Stimulated activated CD4-positive, alpha-beta T cell treated with anti-CD3 and anti-CD28 coated beads, TNF-alpha, amount 100 ng/mL, for 24 hours (primary cell): ENCODE results near the gene RND2.
"Not testable (repeated sequence)": the region's sequence is repeated elsewhere in the genome, so short reads cannot be mapped to it uniquely, and the experiment has no call there.

Experiments
- DNase-seq, 3 experiments: peaks; one replicate each; pipeline ENCODE4 v3.0.0-alpha.2; 2020; ENCODE audit warnings: low read depth in 3 of 3

The RND2 gene

DNA sequence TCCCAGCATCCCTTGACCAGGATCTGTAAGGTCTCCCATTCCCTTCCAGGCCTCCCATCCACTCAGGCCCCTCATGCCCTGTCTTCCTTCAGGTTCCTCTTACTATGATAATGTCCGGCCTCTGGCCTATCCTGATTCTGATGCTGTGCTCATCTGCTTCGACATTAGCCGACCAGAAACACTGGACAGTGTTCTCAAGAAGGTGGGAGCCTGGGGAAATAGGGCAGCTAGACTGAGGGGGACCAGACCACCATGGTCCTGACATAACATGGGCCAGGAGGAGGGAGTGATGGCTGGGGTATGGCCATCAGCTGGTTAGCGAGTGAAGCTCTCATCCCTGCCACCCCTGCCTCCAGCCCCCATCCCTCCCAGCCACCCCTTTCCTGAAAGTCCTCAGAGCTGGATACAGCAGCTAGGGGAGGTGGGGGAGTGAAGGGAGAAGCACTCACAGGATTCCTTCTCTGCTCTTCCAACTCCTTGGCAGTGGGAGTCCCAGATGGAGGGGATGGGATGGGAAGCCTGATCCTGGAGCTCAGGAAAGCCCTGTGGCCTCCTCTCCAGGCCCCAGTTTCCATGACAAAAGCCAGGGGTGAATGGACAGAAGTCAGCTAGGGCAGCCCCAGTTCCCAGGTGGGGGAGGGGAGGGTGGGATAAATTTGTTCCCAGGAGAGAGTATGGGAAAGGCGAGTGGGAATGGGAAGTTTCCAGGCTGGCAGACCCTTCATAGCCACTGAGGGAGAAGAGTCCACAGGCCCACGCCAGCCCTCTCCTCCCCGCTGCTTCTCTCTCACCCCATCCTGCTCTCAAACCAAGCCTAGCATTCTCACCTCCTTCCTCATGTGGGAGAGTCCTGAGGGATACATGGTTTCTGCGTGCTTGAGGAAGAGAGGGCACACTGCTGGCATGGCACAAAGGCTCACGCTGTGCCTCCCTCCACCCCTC is 2.3 kb downstream of the RND2 start:
- DNase-seq, result no peak

GRCh38 chr17:43028221-43028861 is 3.3 kb downstream of the RND2 start:
- DNase-seq, result no peak

- no peak for DNase-seq
Measured at GRCh38 chr17:43030137-43030767, 5.2 kb downstream of the RND2 start.

DNA sequence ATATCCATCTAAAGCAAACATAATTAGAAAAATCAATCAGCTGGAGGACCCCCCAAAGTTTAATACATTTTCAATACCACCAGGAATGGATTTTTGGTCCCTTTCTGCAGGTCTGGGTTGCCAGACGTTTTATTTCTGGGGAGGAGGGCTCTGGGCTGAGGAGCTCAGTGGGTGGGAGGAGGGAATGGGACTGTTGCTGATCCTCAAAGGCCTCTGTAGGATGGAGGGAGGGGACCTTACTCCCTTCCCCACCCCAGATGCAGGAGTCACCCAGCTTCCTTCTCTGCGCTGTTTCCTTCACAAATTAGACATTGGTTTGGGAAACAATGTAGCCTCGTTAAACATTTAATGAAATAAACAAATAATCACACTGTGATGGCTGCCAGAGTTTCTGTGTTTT is 6.6 kb downstream of the RND2 start:
- DNase-seq, result no peak

DNA sequence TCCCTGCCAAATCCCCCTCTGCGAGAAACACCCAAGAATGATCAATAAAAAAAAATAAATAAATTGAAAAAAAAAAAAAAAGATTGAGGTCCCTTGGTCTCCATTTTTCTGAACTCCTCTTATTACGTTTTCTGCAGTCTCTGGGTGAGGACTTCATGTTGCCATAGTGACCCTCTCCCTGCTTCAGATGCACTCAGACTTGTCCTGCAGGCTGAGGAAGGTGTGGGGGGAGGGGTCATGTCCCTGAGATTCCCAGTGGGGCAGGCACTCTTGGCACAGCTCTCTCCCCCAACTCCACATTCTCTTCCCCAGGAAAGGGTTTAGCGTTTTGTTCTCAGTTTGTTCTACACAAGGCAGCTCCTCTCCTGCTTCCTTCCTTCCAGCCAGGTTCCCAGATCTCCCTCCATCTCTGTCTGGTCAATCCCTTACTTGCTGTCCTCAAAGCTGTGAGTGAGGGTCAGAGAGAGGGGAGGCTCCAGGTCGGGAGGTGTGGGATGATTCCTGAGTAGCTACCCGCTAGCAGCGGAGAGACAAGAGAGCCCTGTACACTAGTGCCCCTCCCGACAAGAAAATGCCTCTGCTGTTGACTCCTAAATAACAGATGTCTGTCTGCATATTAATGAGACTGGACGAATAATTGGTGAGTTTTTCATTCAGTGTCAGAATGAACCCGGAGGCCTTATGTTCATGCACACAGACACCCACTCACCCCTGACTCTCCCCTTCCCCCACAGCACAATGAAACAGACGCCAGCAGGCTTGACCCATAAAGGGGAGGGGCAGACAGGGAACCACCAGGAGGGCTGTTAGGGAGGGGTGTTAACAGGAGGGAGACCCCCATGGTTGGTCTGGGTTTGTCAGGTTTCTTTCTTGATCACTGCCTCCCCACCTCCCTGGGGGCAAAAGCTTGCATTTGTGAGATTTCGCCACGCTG is 9.2 kb downstream of the RND2 start:
- no peak for DNase-seq

DNA sequence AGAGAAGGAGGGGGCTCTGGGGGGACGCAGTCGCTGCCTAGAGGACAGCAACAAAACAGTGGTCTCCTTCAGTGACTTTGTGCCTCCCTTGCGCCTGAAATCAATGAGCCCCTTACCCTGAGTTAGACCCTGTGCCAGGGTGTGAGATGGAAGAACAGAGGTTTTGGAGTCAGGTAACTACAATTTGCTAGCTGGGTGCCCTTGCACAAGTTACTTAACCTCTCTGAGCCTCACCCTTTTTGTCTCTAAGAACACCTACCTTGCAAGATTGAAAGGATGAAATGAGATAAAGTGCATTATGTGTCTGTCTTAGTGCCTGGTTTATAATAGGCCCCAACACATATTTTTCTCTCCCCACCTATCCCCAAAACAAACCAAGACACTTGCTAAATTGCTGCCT is 9.9 kb downstream of the RND2 start:
- no peak for DNase-seq

DNA sequence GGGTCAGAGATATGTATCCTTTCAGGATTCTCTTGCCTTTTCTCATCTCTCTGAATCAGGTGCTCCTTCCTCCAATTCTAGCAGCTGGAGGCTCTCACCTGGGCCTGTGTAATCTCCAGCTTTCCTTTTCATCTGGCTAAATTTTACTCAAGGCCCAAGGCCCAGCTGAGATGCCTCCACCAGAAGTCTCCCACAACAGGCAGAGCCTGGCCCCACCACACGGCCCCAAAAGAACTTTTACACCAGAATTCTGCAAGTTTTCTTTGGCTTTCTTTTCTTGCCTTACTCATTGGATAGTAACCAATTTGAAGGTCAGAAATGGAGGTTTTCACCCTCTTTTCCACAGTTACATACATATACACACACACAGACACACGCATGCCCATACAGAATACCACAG is 14.6 kb downstream of the RND2 start:
- DNase-seq, result no peak

DNA sequence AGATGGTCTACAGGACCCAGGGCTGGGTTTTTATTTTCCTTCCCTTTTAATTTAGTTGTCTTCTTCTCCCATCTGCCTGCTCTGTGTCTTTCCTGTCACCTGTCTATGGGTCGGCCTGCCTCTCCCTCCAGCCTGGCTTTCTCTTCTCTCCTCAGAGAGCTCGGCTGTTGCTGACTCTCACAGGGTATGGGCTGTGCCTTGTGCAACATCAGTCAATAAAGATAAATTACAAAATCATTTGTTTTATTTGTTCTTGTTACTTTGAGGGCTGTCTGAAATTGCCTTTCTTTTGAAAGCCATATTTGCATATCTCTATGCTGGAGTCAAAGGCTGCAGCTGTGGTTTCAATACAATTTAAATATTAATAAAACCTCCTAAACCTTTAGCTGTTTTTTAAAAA is 15.6 kb downstream of the RND2 start:
- DNase-seq, result no peak

DNA sequence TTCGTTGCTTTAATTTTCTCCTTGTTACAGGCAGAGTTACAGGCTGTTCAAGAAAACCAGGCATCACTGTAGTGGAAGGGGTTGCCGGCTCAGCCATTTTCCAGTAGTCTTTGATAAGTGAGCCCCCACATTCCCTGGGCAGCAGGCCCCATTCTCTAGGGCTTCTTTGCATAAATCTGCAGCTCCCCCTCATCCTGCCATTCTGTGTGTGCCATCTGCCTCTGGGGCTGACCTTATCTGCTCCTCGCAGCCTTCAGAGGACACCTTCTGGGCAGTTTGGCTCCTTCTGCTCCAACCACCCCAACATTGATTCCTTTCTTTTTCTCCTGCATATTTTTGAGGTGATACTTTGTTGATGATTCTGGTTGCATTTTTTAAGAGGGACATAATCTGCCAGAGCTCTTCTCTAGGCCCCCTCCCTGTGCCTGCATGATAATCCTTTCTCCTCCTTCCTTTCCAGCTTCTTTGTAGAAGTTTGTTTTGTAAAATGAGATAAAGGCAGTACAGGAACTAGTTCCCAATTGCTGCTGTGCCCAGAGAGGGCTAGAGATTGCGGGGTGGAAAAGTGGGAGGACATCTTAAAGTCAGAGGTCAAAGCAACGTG is 17.1 kb downstream of the RND2 start:
- DNase-seq, result no peak

- no peak for DNase-seq
Measured at GRCh38 chr17:43043307-43043706, 18.3 kb downstream of the RND2 start.

- DNase-seq, result no peak
Measured at GRCh38 chr17:43044024-43044423, 19.0 kb downstream of the RND2 start.

- DNase-seq, result no peak
Measured at GRCh38 chr17:43051969-43052368, 26.9 kb downstream of the RND2 start.

- DNase-seq, result not testable (repeated sequence)
Measured at GRCh38 chr17:43053008-43053407, 28.0 kb downstream of the RND2 start.

- no peak for DNase-seq
Measured at GRCh38 chr17:43056051-43056450, 31.0 kb downstream of the RND2 start.

DNA sequence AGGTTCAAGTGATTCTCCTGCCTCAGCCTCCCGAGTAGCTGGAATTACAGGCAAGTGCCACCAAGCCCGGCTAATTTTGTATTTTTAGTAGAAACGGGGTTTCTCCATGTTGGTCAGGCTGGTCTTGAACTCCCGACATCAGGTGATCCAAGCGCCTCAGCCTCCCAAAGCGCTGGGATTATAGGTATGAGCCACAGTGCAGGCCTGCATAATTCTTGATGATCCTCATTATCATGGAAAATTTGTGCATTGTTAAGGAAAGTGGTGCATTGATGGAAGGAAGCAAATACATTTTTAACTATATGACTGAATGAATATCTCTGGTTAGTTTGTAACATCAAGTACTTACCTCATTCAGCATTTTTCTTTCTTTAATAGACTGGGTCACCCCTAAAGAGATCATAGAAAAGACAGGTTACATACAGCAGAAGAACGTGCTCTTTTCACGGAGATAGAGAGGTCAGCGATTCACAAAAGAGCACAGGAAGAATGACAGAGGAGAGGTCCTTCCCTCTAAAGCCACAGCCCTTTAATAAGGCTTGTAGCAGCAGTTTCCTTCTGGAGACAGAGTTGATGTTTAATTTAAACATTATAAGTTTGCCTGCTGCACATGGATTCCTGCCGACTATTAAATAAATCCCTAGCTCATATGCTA is 38.1 kb downstream of the RND2 start:
- DNase-seq, result no peak

DNA sequence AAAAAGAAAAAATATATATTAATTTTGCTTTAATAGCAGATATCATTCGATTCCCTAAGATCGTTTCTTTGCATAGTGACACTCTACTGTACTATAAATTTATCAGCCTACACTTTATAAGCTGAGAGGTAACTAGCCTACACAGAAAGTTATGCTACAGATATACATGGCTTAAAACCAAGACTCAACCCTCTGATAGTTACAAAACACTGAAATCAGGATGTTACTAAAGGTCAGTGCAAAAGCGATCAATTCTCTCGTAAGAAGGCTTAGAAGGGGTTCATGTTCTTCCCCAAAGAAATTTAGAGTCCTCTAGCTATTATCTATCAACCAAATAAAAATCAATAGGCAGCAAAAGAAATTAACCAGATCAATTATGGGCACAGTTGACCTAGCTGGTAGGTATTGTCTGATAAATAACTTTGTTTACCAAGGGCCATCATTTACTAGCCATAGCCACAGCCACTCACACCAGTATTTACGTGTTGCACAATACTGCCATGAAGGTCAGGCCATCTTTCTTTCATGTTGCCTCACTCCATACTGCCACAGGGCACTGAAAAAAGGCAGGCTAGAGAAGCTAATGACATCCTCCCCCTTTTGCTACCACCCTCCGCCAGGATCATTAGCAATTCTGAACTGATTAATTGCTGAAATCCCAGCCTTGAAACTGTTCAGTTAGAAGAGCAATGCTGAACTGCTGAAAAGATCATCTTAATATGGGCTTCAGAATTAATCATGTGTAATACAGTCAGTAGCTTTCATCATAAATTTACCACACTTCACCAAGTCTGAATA is 43.7 kb downstream of the RND2 start:
- no peak for DNase-seq

DNA sequence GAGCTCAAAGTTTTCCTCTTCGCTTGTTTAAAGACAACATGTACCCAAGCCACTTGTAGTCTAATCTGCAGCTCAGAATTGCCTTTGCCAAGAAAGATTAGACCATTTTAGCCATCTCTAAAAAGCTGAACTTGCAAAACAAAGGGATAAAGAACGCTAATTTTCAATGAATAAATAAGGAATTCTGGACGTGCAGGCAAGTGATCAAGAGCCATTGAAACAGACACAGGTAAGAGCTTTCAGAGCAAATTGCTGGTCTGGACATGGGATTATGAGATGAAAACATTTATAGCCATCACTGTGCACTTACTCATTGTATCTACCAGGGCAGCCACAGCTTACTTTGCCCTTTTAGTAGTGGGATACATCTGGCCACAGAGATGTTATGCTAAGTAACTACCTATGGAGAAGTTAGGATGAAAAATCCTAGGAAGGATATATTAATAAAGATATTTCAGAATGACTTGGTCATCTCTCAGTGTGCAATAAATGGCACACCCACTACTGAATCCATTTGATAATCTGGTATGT is 44.4 kb downstream of the RND2 start:
- DNase-seq, result no peak

GRCh38 chr17:43070257-43070656 is 45.2 kb downstream of the RND2 start:
- DNase-seq, result no peak

GRCh38 chr17:43070872-43071271 is 45.8 kb downstream of the RND2 start:
- DNase-seq, result no peak

DNA sequence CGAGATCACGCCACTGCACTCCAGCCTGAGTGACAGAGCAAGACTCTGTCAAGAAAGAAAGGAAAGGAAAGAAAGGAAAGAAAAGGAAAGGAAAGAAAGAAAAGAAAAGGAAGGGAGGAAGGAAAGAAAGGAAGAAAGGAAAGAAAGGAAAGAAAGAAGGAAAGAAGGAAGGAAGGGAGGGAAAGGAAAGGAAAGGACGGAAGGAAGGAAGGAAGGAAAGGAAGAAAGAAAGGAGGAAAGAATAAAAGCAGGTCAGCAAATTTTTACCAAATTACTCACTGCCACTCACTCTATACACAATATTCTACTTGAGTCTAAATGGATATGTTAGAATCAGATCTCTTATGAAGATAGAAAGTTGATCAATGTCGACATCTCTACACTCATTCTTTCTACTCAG is 49.8 kb downstream of the RND2 start:
- no peak for DNase-seq
